GM19193 (cell line): Measurements from ENCODE around the gene ANGPTL4.

Experiments
- POLR2A ChIP-seq: IDR thresholded peaks from 4 replicates; pipeline ENCODE4 v1.6.1; 2011; ENCODE audit not compliant: insufficient read depth, insufficient read length; ENCODE audit errors: extremely low read depth

The ANGPTL4 gene

GRCh38 chr19:8387688-8388611 lies 24.0 kb downstream of the ANGPTL4 start:
- no peak for TF ChIP-seq POLR2A

DNA sequence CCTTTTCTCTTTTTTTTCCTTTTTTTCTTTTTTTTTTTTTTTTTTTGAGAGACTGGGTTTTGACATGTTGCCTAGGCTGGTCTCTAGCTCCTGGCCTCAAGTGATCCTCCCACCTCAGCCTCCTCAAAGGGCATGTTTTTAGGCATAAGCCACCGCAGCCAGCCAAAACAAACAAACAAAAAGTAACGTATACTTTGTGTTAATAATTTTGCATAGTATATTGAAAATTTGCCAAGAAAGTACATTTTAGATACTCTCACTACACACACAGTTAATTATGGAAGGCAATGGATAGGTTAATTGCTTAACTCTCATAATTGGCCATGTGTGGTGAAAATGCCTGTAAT lies 24.6 kb downstream of the ANGPTL4 start:
- no peak for TF ChIP-seq POLR2A

DNA sequence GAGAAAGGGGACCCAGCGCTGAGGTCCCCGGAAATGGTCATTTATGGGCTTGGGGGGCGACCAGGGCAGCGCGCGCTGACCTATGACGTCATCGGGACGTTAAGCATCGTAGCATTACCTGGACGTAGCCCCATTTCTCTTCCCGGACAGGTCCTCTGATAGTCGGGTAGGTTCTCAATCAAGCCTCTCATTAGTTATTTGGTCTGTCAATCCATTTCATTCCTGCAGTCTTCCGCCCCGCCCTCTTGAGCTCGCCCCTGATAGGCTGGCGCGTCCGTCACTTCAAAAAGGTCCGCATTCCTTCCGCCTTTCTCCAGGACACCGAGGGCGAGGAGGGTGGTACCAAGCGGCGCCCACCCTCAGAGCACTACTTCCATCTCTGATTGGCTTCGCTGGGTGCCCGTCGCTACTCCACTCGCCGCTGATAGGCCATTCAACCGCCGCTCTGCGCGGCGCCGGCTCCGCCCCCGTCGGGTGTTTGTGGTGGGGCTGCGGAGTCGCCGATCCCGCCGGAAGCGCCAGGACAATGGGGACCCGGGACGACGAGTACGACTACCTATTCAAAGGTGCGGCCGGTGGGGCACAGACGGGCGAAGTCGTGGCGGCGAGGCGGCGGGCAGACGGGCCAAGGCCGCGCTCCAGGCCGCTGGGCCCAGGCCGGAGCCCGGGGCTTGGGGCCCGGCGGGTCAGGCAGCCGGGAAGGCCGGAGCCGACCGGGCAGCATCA lies 26.1 kb downstream of the ANGPTL4 start, which contains the start of gene RAB11B:
RAB11B (plus strand) TSS at position 470 of the 726 bp plus-strand sequence; CDS start at position 527, 57 bp downstream.
- TF ChIP-seq POLR2A, result peak; percentile 69

- TF ChIP-seq POLR2A, result no peak
Measured at GRCh38 chr19:8390617-8390981, 26.6 kb downstream of the ANGPTL4 start.

DNA sequence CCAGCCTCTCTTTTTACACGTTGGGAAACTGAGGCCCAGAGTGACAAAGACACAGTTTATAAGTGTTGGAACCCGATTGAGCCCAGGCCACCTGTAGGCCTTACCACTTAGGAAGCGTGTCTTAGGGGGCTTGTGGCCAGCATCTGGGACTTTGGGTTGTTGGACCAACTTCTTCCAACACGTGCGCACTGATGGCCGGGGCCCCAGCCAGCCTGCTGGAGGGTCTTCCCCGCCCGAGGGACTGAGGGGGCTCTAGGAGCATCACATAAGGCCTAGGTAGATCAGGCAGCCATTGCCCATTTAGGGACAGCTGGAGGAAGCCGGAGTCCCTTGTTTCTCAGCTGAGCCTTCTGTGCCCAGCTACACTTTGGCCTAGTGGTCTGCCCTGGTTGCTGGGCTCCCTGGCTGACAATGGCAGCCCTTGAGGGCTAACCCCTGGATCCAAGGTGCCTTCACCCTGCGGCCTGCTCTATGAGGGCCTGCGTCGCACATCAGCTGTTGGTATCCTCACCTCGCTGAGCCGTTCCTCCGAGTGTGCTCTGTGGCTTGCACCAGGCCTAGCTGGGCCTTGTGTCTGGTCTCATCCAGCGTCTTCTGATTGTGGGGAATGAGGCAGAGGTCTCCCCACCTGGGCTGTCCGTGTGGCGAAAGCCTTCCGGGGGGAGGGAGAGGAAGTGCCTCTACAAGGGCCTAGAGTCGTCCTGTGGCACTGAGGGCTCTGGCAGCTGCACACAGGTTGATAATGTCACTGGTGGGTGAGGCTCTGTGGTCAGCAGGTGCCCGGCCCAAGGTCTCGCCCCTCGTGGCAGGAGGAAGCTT lies 27.5 kb downstream of the ANGPTL4 start:
- no peak for TF ChIP-seq POLR2A

DNA sequence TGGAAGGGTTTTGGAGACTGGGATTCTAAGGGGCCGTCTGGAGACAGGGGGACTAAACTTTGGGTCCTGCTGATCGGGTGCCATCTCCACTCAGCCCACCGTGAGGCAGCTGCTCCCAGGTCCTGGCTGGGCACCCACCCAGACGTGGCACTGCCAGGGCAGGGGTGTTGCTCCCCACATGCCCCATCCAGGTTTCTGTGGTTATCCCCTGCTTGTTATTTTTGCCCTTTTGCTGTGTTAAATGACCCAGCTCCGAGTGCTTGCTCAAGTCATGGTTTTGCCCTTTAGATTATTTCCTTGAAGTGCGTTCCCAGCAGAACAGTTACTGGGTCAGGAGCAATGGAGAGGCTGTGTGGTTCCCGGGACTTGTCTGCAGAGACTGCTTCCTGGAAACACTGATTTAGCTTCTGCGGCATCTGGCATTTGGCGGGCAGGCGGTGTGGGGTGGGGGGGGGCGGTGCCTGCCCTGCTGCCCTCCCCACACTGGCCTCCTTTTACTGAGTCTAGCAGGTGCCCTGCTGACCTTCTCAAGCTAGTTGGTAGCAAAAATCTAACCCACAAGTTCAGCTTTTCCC lies 28.1 kb downstream of the ANGPTL4 start:
- TF ChIP-seq POLR2A, result no peak

- TF ChIP-seq POLR2A, result no peak
Measured at GRCh38 chr19:8393192-8393870, 29.4 kb downstream of the ANGPTL4 start.

DNA sequence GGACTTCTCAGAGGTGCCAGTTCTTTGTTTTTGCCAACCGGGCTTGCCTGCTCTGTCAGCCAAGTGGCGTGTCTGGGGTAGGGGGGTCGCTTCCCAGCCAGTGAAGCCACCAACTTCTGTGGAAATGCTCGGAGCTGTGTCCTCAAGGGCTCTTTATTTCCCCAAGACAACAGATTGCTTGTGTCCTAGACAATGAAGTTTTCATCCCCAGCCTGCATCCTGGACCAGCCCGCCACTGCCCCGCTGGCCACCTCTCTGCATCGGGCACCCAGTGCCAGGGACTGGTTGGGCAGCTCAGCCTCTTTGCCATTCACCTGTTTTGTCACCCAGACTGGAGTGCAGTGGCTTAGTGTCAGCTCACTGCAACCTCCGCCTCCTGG lies 29.9 kb downstream of the ANGPTL4 start:
- TF ChIP-seq POLR2A, result no peak

- TF ChIP-seq POLR2A, result no peak
Measured at GRCh38 chr19:8395621-8396082, 31.7 kb downstream of the ANGPTL4 start.

GRCh38 chr19:8396185-8396562 lies 32.2 kb downstream of the ANGPTL4 start:
- no peak for TF ChIP-seq POLR2A

- TF ChIP-seq POLR2A, result no peak
Measured at GRCh38 chr19:8396563-8397203, 32.7 kb downstream of the ANGPTL4 start.

- no peak for TF ChIP-seq POLR2A
Measured at GRCh38 chr19:8397271-8397670, 33.3 kb downstream of the ANGPTL4 start.

DNA sequence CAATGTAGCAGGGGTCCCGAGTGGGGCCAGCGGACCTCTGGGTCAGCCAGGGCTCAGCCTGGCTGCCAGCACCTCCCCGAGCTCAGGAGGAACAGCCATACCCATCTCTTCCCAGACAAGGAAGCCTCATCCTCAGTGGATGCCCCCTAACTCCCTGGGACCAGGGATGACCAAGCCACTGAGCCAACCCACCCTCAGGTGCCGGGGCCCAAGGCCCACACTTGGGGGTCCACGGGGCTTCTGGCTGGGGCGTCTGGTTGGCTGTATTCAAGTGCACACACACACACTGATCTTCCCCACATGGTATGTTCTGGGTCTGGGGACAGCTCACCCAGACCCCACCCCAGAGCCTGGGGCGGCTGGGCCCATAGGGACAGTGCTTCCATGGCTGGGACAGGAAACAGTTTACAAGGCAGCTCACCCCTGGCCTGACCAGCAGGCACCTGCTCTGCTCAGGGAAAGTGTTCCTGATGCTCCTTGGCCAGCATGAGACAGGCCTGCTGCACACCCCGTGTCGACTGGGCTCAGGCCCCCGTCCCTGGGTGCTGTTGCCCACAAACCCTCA lies 33.9 kb downstream of the ANGPTL4 start:
- TF ChIP-seq POLR2A, result no peak
